SJSA1 (cell line): ENCODE results near the gene SYT9. TPM values are rescaled to one million over a fixed set of nuclear protein-coding genes. Genes with fewer than 3 reads are reported as not detected.
A peak's percentile ranks its signal among the peaks of the same experiment; 100 is the strongest.

Source experiments
- DNase-seq, 2 experiments: peaks; one replicate each; pipeline ENCODE4 v3.0.0-alpha.2; 2015 to 2020; ENCODE audit warnings: low spot score in 2 of 2, low read depth in 1 of 2
- H3K27ac ChIP-seq: fragments of 250-450 bp; sonication (Bioruptor Pico); 2 replicates; pipeline ENCODE4 v1.5.1; 2020; ENCODE audit warnings: mild to moderate bottlenecking, moderate library complexity
- H3K27me3 ChIP-seq: fragments of 250-450 bp; sonication (Bioruptor Pico); replicated peaks from 2 replicates; pipeline ENCODE4 v1.5.1; 2020; ENCODE audit warnings: mild to moderate bottlenecking, moderate library complexity
- H3K36me3 ChIP-seq: fragments of 250-450 bp; sonication (Bioruptor Pico); 2 replicates; pipeline ENCODE4 v1.5.1; 2020; ENCODE audit warnings: mild to moderate bottlenecking
- H3K4me1 ChIP-seq: fragments of 250-450 bp; sonication (Bioruptor Pico); replicated peaks from 2 replicates; pipeline ENCODE4 v1.6.1; 2021; ENCODE audit warnings: mild to moderate bottlenecking
- H3K4me3 ChIP-seq: fragments of 250-450 bp; sonication (Bioruptor Pico); 2 replicates; pipeline ENCODE4 v1.5.1; 2020; ENCODE audit warnings: mild to moderate bottlenecking
- H3K9me3 ChIP-seq: fragments of 250-450 bp; sonication (Bioruptor Pico); replicated peaks from 2 replicates; pipeline ENCODE4 v1.5.1; 2020; ENCODE audit warnings: mild to moderate bottlenecking
- total RNA-seq: library from RNA; depleted of rRNA; stranded (reverse); fragments of >200 nt; shearing (Covaris generic); gene quantifications from 2 replicates; pipeline ENCODE4 v1.2.3, GENCODE V29; 2014

SYT9 gene
- total RNA-seq, 1 experiment from 2014 or later: not detected

DNA sequence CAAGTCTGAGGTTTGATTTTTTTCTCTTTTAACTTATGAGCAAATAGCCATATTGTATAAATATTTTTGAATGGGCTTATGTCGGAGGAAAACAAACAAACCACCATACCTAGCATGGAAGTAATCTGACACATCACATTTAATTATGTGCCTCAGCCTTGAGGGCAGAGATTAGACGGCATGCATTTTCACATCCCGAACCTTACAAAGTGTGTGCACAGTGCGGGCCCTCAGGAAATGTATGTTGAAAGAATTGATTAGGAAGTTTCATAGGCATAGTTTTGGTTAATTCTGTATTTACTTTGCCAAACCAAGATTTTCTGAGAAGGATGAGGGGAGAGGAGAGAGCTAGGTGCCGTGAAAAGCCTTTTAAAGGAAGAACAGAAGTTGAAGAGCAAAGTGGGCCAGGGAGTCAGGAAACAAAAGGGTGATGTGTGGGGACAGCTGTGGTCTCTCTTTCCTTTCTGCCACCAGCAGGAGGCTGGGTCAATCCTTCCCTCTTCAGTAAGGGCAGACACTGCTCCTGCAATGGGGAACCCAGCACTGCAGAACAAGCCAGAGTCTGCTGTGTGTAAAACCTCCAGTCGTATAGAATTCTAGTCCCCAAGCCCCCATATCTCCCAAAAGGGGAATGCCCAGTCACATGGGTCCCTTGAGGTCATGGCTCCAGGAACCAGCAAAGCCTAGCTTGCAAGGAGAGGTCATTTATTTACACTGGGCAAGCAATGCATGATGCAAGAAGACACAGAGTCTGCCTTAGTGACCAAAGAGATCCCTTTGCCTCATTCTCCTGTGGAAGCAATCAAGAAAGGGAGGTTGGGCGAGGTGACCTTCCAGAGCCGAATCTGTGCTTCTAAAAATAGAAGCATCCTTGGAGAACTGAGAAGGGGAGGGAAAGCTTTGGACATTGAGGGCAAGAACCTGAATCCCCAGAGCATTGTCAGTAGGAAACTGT, 162.5 kb downstream of the SYT9 start:
- Histone ChIP-seq H3K9me3 (no peaks in the 10 kb centered on the region), H3K4me1 (peaks cover 30% of the 10 kb centered on the region), H3K4me3 (no peak overlapping the region), H3K27ac (peak overlapping the region; percentile 28; the same call in 1 of the 2 replicates), H3K36me3 (no peaks in the 10 kb centered on the region), H3K27me3 (no peaks in the 10 kb centered on the region)
- DNase-seq: no peak

DNA sequence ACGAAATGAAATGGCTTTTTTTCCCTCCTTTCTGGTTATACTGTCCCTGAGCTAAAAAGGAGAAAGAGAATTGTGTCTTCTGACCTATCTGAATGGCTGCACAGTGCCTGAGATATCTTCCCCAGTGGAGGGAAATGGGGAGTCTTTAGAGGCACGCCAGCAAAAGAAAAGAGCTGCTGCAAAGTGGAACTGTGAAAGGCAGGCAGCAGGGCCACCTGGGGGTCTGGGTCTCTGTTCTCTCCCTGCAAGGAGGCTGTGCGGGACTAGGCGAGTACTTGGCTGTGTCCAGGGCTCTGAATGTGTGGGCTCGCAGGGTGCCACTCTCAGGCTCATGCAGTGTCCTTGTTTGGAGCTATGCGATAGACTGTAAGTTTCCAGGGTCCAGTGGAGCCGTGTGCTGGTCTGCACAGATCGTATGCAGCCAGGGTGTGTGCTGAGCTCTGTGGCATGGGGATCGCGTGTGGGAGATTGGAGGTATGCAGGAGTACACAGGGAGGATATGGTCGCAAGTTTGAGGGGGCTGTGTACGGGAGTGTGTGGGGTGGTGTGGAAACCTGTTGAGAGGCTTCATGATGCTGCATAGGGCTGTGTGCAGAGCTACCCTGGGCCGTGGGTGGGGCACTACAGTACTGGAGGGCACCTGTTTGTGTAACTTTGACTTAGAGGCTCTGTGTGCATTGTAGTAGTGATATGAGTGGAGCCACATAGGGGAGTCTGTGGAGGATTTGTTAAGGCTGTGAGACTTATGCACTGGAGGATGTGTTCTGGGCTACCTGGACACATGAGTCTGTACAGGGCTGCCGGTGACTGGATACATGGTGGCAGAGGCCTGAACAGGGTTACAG, 163.5 kb downstream of the SYT9 start:
- H3K4me1 ChIP-seq: peaks cover 32% of the 10 kb centered on the region
- no peak overlapping the region for H3K4me3 ChIP-seq
- no peaks in the 10 kb centered on the region for H3K27me3 ChIP-seq
- no peak for DNase-seq
- no peak overlapping the region for H3K27ac ChIP-seq
- no peaks in the 10 kb centered on the region for H3K9me3 ChIP-seq
- H3K36me3 ChIP-seq: no peaks in the 10 kb centered on the region

DNA sequence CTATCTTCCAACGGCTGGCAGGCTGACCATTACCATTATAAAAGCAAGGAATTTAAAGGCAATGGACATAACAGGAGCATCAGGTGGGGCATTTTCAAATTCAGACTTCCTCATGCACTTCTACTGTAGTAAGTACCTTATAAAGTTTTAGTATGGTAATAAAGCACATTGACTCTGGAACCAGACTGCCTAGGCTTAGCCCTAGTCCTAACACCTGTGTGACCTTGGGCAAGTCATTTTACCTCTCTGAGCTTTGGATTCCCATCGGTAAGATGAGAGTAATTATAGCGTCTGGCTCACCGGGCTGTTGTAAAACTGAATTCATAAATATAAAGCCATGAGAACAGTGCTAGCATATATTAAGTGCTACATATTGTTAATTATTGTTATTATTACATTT, 164.4 kb downstream of the SYT9 start:
- Histone ChIP-seq H3K4me3 (no peak overlapping the region), H3K27ac (no peak overlapping the region), H3K27me3 (no peaks in the 10 kb centered on the region), H3K9me3 (no peaks in the 10 kb centered on the region), H3K36me3 (no peaks in the 10 kb centered on the region), H3K4me1 (peaks cover 41% of the 10 kb centered on the region)
- DNase-seq: no peak

DNA sequence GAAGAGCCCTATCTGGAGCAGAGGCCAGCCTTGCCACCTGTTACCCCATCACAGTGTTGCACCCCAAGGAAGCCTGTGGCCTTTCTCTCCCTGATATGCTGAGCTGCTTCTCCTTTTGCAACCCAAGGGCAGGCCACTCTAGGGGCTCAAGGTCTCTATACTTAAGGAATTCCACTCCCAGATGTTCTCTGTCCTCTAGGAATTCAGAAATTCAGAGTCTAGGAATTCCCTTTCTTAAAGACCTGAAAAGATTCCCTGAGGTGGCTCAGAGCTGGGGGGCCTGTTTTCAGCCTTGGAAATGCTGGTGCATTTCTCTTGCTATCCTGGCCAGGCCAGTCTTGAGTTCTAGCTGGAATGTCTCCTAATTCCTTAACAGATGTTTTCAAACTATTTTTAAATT, 165.6 kb downstream of the SYT9 start:
- Histone ChIP-seq H3K27ac (peak overlapping the region; percentile 73), H3K4me1 (peaks cover 53% of the 10 kb centered on the region), H3K4me3 (no peak overlapping the region), H3K27me3 (no peaks in the 10 kb centered on the region), H3K9me3 (no peaks in the 10 kb centered on the region), H3K36me3 (no peaks in the 10 kb centered on the region)
- DNase-seq: no peak

DNA sequence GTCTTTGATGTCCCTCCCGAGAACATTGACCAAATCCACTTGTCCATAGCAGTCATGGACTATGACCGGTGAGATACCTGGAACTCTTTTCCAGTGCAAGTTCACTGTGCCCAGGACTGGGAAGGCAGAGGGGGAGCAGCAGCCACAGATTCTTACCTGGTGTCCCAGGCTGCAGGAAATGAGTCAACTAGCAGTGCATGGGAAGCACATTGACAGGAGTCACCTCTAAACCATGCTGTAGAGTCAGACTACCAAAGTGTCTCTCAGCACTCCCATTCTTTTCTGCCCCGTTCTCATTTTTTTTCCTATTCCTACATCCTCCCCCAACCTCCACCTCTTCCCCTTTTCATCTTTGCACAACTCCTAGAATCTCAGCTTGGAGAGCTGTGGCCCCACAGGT, 166.4 kb downstream of the SYT9 start:
- Histone ChIP-seq H3K27me3 (no peaks in the 10 kb centered on the region), H3K9me3 (no peaks in the 10 kb centered on the region), H3K36me3 (no peaks in the 10 kb centered on the region), H3K4me3 (no peak overlapping the region), H3K4me1 (peaks cover 60% of the 10 kb centered on the region), H3K27ac (peak overlapping the region; percentile 73)
- peak; percentile 36 to 54 for DNase-seq

DNA sequence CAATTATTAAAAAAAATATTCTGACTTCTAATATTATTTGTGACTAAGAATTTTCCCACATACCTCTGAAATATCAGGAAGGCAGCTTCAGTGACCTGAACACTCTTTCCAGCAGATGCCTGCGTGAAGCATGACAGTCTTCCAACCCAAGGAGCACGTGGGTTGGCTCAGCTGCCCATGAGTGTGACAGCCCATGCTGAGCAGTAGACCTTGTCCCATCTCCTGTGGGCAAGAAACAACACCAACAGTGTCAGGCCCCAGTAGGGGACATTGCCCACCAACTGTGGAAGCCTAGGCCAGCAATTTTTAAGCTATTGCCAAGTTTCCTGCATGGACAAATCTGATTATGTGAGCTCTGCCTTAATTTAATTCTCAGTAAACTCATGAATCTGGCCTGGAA, 167.2 kb downstream of the SYT9 start:
- DNase-seq: no peak
- Histone ChIP-seq H3K4me3 (no peak overlapping the region), H3K27me3 (no peaks in the 10 kb centered on the region), H3K36me3 (no peaks in the 10 kb centered on the region), H3K9me3 (no peaks in the 10 kb centered on the region), H3K4me1 (peaks cover 59% of the 10 kb centered on the region), H3K27ac (peak overlapping the region; percentile 73; the same call in 1 of the 2 replicates)

DNA sequence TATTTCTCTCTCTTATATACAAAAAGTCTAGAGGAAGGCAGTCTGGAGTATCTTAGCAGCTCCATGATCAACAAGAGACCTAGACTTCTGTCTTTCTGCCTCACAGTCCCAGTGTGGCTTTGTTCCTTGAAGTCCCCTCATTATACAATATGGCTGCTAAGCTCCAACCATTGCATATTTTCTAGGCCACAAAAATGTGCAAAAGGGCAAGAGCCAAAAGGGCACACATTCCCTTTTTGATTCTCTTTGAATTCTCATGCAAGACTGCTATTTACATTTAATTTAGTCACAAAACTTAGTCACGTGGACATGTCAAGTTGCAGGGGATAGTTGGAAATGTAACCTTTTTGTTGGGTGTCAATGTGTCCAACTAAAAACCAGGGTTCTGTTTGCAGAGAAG, 169.4 kb downstream of the SYT9 start:
- DNase-seq: peak in 1 of 2 experiments; percentile 73
- H3K27me3 ChIP-seq: no peaks in the 10 kb centered on the region

DNA sequence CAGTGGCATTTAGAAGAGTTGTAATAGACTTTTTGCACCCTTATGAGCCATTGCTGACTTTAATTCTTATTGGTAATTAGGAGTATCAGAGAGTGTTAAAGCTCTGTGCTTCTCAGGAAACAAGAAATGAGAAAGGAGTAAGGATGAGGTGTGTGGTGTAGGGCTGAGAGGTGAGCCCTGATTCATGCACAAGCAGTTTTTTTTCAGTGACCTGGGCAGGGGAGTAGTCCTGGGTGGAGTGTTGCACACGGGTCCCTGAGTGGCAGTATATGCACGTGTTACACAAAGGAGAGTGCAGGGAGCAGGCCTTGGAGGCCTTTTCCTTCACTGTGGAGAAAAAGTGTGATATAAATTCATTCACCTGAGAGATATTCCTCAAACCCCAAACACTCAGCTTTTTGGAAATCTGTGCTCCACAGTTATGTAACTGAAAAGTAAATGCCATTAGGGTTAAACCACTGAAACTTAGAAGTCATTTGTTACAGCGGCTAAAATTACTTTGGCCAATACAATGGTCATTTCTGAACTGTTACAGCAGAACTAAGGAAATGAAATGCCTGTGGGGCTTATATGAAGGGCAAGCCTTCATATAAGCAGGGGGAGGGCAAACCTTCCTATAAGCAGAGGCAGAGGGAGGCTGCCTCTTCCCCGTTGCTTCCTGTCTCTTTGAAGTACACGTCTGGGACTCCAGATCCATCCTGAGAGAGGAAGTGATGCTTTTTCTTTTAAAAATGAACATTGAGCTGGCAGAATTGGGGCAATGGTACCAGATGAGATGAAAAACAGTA, 171.0 kb downstream of the SYT9 start:
- Histone ChIP-seq H3K36me3 (no peaks in the 10 kb centered on the region), H3K27me3 (no peaks in the 10 kb centered on the region), H3K9me3 (no peaks in the 10 kb centered on the region), H3K27ac (peak overlapping the region; percentile 90; the same call in 1 of the 2 replicates), H3K4me3 (no peak overlapping the region), H3K4me1 (peaks cover 44% of the 10 kb centered on the region)
- no peak for DNase-seq

More for the DNA sequence above, 169.4 kb downstream of the SYT9 start:
- peak overlapping the region; percentile 90 for H3K27ac ChIP-seq
- H3K36me3 ChIP-seq: no peaks in the 10 kb centered on the region
- H3K4me3 ChIP-seq: no peak overlapping the region
- H3K9me3 ChIP-seq: no peaks in the 10 kb centered on the region
- peaks cover 48% of the 10 kb centered on the region for H3K4me1 ChIP-seq

DNA sequence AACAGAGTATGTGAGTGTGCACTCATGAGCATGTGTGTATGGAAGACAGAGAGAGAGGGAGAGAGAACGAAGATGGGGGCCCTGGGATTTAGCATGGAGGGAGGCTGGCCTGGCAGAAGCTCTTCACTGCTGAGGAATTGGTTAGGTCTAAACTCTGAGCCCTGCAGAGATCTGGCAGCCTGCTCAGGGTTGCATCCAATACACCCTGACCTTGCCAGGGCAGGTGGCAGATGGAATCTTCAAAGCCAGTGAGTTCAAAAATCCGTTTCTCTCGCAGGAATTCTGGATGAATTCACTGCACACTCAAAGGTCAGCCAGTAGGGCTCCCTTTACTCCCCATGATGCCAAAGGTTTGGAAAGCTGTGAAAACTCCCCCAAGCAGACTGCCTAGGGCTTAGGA, 172.2 kb downstream of the SYT9 start:
- Histone ChIP-seq H3K36me3 (no peaks in the 10 kb centered on the region), H3K4me1 (peaks cover 32% of the 10 kb centered on the region), H3K9me3 (no peaks in the 10 kb centered on the region), H3K27ac (no peak overlapping the region), H3K4me3 (no peak overlapping the region), H3K27me3 (no peaks in the 10 kb centered on the region)
- no peak for DNase-seq

DNA sequence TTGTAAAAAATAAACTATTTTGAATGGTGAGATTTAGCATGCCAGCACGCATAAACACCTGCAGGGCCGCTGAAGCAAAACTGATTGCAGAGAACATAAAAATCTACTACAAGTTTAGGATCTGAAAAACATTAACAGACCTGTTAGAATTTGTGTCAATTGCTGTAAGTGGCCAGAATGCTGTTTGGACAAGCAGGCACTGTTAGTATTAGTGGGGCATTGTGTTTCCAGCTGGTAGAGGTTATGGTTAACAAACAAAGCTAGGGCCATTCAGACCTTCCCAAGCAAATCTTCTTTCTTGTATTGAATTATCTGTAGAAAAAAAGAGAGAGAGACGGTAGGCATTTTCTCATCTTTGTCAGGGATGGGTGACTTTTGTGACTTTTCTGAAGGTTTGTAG, 176.0 kb downstream of the SYT9 start:
- peaks cover 3% of the 10 kb centered on the region; the same call in 1 of the 2 replicates for H3K4me1 ChIP-seq
- H3K27me3 ChIP-seq: no peaks in the 10 kb centered on the region
- no peak for DNase-seq
- H3K9me3 ChIP-seq: no peaks in the 10 kb centered on the region
- H3K4me3 ChIP-seq: no peak overlapping the region
- no peaks in the 10 kb centered on the region for H3K36me3 ChIP-seq
- H3K27ac ChIP-seq: no peak overlapping the region

DNA sequence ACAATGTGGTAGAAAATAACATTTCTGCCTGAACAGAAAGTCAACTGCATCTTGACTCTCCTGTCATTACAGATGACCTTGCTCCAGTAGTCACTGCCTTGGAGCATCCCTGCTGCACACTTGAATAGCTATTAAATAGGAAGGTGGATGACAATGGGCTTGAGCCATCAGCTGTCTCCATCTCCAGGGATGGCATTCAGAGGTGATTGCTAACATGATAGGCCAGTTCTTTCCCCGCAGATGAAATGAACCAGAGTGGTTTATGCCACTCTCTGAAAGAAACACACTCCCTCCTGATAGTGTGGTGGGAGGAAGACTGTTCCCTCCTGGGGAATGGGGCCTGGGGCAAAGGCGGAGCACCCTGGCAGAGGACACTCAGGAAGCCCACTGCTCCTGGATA, 176.5 kb downstream of the SYT9 start:
- no peaks in the 10 kb centered on the region for H3K27me3 ChIP-seq
- H3K36me3 ChIP-seq: no peaks in the 10 kb centered on the region
- no peak for DNase-seq
- no peaks in the 10 kb centered on the region for H3K4me1 ChIP-seq
- H3K27ac ChIP-seq: no peak overlapping the region
- H3K9me3 ChIP-seq: no peaks in the 10 kb centered on the region
- no peak overlapping the region for H3K4me3 ChIP-seq

DNA sequence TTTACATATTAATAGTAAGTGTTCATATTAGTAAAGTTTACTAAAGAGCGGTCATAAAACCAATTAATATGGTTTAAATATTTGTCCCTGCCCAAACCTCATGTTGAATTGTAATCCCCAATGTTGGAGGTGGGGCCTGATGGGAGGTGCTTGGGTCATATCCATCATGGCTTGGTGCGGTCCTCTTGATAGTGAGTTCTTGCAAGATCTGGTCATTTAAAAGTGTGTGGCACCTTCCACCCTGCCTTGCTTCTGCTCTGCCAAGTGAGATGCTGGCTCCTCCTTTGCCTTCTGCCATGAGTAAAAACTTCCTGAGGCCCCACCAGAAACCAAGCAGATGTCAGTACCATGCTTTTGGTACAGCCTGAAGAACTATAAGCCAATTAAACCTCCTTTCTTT, 178.8 kb downstream of the SYT9 start:
- H3K9me3 ChIP-seq: no peaks in the 10 kb centered on the region
- no peak overlapping the region for H3K27ac ChIP-seq
- no peaks in the 10 kb centered on the region for H3K4me1 ChIP-seq
- H3K36me3 ChIP-seq: no peaks in the 10 kb centered on the region
- H3K4me3 ChIP-seq: no peak overlapping the region
- no peak for DNase-seq
- H3K27me3 ChIP-seq: no peaks in the 10 kb centered on the region

DNA sequence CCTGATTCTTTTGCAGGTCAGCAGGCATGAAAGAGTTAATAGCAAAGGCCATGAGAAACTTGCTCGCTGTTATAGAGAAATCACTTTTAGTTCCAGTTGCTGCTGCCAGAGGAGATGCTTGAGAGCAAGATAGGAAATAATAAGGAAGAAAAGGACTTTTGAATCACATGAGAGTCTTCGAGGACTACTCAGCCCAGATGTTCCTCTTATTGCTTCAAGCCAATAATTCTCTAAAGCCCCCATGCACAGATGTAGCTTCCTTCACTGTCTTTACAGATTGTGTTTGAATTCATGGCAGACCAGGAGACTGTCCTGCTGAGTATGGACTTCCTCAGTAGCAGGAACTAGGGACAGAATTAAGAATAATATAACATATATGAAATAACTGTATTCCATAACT, 183.5 kb downstream of the SYT9 start:
- Histone ChIP-seq H3K27ac (no peak overlapping the region), H3K9me3 (no peaks in the 10 kb centered on the region), H3K4me1 (peaks cover 21% of the 10 kb centered on the region), H3K36me3 (no peaks in the 10 kb centered on the region), H3K27me3 (no peaks in the 10 kb centered on the region), H3K4me3 (no peak overlapping the region)
- DNase-seq: no peak
